HG03064 (cell line): ENCODE results near the gene HPSE2.

ENCODE experiments used
- ATAC-seq: cut with Tn5 transposase; IDR thresholded peaks from one replicate; pipeline ENCODE4 v1.9.1; 2021; ENCODE audit warnings: low read depth; ENCODE audit not compliant: unreplicated experiment

Gene HPSE2

DNA sequence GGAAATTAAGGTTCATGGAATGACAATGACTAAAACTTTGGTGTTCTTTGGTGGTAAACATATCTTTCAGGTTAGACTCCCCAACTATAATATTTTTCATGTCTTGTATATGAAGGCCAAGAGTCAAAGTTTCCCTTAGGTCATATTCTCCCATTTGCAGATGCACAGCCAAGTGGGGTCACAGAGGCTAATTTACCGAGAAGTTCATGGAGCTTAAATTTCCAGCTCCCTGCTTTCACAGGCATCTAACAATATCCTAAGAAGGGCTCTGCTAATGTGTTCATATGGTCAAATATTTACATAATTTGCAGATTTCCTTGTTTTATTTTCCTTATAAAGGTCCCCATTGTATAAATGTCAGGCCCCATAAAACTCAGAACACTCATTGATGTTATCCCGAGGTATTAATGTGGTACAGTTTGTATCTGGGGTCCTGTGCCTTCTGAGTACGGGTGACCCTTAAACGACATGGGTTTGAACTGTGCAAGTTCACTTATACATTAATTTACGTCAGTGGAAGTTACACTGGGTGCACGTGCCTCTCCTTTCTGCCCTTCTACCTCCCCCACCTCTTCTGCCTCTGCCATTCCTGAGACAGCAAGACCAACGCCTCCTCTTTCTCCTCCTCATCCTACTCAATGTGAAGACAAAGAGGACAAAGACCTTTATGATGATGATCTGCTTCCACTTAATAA, 603.0 kb downstream of the HPSE2 start:
- no peak for ATAC-seq

DNA sequence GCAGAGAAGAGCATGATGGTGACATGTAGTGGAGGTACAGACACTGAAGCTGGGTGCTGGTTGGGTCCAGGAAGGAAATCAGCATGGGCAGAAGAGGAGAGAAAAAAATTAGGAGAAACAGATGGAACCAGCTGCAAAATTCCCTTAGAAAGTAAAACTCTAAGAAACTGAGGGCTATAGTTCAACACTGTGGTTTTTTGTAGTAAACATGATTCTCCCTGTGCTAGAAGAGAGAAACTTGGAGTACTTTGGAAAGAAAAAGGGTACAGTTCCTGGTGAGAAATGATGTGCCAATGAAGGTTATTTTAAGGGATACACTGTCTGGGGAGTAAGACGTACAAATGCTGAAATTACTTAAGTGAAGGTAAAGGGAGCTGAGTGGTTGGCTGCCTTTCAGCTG, 607.4 kb downstream of the HPSE2 start:
- no peak for ATAC-seq

DNA sequence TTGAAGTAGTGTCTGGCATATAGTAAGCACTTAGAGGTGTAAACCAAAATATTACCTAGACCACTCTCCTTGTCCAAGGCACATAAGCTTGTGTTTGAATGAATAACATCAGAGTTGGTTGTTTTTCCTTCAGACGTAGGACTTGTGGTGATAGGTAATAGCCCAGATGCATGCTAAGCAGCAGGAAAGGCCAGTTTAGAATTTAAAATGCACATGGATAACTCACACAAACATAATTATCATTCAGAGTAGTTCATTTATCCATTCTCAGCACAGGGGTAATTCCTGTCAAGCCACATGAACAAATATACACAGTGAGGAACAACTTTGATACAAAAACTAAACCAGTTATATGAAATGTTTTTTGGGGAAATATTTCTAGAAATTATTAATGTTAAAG, 607.9 kb downstream of the HPSE2 start:
- no peak for ATAC-seq

DNA sequence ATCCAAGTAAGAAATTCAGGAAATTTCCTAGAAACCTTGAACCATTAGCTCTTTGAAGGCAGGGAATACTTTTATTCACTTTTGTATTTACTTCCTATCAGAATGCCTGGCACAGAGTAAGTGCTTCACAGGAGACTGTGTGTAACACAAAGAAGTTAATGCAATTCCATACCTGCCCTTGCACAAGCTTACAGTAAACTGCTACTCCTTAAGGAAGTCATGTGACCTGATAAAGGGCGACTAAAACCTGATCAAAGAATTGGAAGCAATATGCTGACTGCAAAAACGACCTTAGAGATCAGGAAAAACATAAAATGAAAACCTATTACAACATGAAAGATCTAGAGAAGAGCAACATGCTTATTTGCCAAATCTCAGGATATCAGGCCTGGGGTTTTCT, 610.7 kb downstream of the HPSE2 start:
- no peak for ATAC-seq

DNA sequence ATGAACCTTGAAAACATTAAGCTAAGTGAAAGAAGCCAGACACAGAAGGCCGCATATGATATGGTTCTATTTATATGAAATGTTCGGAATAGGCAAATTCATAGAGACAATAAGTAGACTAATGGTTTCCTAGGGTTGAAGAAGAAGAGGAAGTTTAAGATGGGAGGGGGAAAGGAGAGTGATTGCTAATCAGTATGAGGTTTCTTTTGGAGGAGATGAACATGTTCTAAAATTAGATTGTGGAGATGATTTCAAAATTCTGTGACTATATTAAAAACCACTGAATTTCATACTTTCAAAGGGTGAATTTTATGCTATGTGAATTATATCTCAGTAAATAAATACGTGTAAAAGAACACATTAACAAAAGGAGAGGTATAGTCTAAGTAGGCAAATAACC, 612.5 kb downstream of the HPSE2 start:
- no peak for ATAC-seq

DNA sequence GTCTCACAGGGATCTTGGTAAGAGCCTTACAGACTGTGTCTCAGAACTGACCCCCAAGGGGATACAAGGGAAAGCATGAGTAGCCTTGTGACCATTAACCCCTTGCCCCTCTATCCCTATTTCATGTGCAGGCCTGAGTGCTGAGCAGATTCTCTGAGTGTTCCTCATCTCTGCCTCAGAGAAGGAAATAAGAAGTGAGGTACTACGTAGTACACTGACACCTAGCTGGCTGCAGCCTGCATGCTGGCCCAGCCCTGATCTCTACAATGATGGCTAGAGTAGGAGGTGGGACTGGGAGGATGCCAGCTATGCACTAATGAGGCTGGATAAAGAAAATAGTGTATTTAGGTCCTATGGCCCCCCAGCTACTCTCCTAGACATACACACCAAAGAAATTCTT, 614.0 kb downstream of the HPSE2 start:
- ATAC-seq = no peak

DNA sequence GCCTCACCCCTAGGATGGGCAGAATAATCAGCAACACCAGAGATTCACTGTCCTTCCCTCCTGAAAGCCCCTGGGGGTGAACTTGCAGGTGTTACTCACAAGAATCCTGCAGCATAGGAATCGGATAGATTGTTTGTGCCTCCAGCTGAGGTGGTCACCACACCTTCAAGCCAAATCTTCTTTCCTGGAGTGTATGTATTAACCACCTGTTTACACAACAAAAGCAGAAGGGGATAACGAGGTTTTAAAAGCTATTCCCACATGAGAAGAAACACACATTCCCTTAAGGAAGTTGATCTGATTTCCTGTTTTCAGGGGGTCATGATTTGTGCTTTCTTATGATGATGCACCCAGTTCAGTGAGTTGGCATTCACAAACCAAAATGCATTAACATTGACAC, 615.1 kb downstream of the HPSE2 start:
- ATAC-seq = no peak

DNA sequence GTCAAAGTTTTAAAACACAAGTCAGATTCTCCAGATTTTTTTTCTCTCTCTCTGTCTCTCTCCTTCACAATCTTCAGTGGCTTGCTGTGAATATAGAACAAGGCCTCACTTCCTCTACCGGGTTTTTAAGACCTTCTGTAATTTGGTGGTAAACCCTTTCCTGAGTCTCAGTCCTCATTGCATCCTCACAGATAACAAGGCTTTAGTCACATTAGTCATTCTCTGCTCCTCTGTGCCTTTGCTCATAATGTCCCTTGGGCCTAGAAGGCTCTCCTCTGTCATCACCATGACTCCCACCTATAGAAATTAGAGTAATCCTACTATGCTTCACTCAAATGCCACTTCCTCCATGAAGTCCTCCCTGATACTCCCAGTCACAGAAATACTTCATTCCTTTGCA, 616.2 kb downstream of the HPSE2 start:
- ATAC-seq = no peak

DNA sequence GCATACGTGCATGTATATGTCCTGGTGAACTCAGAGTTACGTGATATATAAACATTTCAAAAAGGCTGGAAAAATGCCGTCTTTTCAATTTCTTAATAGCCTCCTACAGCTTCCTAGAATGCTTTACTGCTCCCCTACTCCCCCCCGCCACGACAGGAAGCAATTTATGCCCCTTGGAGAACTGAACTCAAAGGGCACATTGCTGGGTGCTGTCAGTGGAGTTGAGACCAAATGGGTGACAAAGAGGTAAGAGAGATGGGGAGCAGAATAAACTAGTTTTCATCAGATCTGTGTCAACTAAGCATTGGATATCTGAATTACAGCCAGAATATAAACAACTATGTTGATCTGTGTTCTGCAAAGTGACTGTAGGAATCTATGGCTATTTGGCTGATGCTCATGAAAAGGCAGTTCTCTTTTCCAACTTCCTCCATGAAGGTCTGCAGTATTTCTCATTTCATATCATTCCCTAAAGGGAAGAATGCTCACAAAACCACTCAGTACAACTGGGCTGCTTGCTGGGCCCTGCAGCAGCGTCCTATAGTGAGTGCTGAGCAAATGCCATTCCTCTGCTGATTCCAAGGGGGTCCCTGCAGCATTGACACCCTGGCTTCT, 617.6 kb downstream of the HPSE2 start:
- no peak for ATAC-seq

DNA sequence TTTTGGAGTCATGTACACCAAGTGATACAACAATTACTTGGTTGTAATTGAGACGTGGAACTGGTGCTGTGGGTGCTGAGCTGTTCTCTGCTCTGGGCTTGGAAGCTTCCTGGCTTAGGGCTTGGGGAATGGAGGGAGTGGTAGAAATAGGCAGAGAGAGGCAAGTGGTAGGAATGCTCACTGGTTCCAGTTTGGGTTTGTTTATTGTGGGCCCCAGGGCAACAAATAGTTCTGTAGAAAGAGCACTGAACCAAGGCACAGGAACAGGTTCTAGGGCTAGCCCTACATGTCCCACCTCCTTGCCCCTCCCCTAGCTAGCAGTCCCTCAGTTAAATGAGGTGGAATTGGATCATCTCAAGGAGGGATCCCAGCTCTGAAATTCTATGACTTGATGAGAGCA, 622.2 kb downstream of the HPSE2 start:
- no peak for ATAC-seq

DNA sequence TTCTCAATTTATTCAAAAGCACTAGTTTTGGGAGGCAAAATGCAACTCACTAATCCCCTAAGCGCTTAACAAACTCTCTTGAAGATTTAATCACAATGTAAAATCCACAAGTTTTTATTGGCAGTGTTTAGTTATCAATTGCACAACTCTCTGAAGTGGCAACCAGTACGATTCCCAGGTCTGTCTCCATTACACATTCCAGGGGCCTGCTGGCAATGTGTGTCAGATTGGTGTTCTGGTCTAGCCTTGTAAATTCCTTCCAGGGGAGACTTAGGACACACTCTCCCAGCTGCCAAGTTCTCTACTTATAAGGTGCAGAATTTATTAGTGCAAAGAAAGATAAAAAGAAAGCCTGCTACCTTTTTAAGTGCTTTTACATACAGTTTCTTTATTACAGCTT, 624.2 kb downstream of the HPSE2 start:
- no peak for ATAC-seq

DNA sequence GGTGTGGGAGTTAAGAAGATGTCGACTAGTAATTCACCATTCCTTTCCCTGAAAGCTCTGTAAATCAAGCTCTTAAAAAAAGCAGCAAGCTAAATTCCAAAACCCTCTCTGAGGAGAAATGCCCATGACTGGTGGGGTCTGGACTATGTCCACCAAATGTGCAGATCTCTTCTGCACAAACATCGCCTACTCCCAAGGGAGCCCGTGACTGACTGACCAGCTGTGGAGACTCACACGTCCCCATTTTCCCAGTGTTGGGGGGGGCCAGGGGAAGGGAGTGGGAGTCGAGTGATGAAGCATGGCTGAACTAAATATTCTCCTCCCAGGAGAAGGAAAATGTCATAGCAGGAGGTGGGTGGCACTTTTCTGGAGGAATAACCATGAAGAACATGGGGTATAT, 624.8 kb downstream of the HPSE2 start:
- no peak for ATAC-seq

DNA sequence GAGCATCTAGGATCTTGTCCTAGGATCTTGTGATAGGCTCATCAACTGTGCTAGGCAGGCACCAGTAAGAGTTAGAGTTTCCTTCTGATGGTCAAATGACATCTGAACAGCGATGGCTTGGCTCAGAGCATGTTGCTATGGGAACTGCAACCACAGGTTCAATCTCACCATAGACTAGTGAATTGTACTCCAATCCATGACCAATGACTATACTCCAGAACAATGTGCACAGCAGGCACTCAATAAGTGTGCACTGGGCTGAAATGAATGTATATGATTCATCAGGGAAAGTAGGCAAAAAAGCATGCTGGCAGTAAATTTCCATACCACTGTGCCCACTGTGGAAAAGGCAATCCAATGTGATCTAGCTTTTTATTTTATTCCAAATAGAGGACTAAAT, 625.4 kb downstream of the HPSE2 start:
- ATAC-seq = no peak

DNA sequence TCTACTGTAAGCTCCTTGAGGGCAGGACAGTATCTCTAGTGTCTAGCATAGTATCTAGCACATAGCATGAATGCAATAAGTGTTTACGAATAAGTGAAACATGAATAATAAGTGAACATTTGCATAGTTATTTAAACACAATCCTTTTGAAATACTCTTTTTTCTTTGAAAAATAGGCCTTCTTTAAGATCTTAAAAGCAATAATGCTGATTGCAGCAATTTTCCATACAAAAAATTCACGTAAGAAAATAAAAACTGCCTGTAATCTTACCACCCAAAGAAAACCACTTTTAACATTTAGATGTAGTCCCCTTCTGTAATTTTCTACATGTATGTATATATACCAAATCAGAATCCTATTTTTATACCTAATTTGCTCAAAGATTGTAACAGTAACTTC, 626.4 kb downstream of the HPSE2 start:
- no peak for ATAC-seq

DNA sequence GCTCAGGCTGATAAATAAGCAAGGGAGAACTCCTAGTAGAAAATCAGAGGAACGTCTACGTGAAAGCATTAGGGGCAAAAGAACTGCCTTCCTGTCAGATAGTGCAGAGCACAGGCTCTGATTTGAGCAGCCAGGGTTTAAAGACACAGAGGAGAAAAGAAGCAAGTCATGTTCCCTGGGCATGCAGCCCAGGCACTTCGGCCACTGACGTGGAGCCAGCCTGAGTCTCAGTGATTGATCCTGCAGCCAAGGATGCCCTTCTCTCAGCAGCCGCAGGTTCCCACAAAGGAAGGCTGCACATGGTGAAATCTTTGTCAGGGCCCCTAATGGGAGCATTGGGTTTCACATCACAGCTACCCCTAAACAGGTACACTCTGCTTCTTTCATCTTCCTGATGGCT, 627.2 kb downstream of the HPSE2 start:
- no peak for ATAC-seq

DNA sequence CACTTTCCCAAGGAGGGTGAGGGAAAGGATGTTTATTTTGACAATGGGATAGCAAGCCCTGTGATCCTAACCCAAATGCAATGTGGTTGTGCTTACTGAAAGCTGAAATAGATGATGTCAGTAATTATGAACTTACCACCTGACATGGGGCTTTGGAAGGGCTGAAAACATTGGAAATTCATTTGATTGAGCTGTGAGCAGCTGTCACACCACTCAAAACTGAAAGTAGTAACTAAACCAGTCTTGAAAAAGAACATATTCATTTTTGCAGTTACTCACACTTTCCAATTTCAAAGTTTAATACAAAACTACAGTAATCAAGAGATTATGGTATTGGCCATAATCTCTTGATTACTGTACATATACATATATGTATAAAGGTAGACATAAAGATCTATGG, 633.4 kb downstream of the HPSE2 start:
- ATAC-seq = no peak

DNA sequence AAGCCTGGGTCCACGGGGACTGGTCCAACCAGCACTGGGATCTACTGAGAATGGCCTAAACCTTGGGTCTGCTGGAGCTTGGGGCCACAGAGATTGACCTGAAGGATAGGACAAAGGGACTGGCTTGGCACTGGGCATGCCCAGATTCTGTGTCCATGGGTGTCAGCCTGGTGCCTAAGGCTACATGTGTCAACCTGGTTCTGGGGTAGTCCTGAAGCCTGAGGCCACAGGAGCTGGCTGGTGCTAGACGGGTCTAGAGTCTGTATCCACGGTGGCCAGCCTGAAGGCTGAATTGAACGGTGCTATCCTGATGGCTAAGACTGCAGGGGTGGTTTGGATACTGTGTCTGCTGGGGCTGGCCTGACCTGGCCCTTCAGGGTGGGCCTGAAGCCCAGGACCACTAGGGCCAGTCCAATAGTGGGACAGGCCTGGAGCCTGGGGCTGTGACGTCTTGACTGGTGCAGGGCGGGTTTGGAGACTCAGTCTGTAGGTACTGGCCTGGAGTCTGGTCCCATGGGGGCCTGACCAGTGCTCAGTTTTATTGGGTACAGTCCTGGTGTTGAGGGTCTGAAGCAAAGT, 636.5 kb downstream of the HPSE2 start:
- no peak for ATAC-seq

DNA sequence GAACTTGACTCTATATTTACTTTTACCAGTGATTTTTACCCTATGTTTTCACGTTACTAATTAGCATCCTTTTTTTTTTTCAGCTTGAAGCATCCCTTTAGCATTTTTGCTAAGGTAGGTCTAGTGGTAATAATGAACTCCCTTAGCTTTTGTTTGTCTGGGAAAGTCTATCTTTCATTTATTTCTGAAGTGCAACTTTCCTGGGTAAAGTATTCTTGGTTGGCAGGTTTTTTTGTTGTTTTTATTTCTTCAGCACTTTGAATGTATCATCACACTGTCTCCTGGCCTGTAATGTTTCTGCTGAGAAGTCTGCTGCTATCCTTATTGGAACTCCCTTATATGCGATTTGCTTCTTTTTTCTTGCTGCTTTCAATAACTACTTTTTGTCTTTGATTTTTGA, 639.2 kb downstream of the HPSE2 start:
- no peak for ATAC-seq

DNA sequence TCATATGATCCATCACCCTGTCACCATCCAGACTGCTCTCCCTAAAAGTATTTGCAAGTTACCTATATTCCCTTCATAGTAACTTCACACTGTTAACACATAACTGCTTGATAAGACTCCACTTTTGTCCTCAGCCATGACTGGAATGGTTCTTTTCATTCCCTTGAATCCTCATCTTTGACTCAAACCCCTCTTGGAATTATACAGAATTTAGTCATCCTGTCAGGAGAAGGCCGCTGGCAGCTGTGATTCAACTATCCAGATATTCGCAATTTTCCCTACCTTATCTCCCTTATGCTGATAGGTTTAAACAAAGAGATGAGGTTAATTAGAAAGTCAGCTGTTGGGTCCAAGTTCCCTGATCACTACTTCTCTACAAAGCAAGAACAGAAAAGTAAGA, 646.0 kb downstream of the HPSE2 start:
- ATAC-seq = no peak

DNA sequence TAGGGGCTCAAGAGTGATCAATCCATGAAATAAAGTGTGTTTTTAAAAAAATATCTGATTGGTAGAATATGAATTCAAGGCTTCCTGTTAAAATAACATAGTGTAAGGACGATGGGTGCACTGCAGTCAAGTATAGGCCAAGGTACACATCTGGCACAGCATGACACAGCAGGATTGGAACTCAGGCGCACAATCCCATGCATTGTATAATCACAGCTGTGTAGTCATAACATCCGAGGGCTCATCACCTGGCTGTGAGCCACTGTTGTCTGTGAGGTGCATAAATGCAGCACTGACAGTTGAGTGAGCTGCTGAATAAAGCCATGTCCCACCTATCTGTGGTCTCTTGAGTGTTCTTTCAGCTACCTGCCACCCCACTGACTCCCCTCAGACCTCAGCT, 646.6 kb downstream of the HPSE2 start:
- ATAC-seq = no peak

DNA sequence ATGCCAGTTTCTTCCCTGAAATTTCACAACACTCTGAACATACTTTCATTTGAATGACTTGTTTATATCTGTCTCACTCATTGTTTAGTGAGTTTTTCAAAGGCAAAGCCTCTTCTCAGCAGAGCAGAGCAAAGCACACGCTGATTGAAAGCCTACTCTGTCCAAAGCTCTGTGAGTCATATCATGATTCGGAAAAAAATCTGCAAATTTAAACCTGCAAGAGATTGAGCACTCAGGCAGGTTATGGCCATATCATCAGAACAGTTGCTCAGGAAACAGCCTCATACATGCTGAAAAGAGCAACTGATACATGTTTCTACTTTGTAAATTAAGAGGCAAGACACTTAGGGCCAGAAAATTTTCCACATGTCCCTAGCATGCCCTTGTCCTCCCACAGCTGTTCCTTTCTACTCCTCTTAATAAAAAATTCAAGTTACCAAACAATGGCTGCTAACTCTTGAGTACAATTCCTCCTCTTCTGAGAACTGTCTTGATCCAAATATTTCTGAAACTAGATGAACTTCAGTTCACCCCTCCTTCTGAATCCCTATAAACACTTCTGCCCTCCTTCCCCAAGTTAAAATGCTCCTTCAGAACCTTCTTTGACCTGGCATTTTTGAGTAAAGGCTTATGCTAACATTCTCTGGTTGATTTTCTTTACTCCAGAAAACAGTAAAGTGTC, 648.4 kb downstream of the HPSE2 start:
- no peak for ATAC-seq

DNA sequence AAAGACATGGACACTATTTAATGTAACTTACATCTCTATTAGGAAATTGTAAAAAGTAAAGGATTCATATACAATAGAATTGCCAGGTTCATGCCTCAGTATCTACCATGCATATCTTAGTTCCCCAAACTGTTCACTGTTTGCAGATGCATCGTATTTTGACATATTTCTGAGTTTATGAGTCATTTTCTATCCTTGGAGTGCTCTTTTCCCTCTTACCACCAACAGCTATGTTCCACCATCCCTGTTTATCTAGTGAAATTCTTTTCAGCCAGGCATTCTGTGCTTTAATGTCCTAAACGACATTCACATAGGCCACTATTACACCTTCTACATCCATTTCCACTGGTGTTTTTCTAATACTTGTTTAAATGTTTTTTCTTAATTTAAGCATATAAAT, 649.6 kb downstream of the HPSE2 start:
- no peak for ATAC-seq
